Astrocyte of the spinal cord (primary cell): Measurements from ENCODE around the gene ARG2.

Source experiments
- DNase-seq: peaks from one replicate; pipeline ENCODE4 v3.0.0; 2011; ENCODE audit warnings: low read depth, low spot score
- H3K4me3 ChIP-seq: 2 replicates; pipeline ENCODE4 v1.5.1; 2011; ENCODE audit warnings: low read depth, mild to moderate bottlenecking, low read length, moderate library complexity
- CTCF ChIP-seq: IDR thresholded peaks from 2 replicates; pipeline ENCODE4 v1.5.1; 2012; ENCODE audit warnings: low read depth, mild to moderate bottlenecking, low read length, inconsistent platforms
- in situ Hi-C: cut with HindIII; loops from 2 replicates; pipeline ENCODE4 v1.10.0; 2017; ENCODE audit warnings: low sequenced_read_pairs

The ARG2 gene

GRCh38 chr14:67579040-67579439 lies 40.7 kb upstream of the ARG2 start:
- no peak overlapping the region for H3K4me3 ChIP-seq
- no peak for TF ChIP-seq CTCF
- no peak for DNase-seq
- in situ Hi-C loops: no loop called here

GRCh38 chr14:67579636-67580035 lies 40.1 kb upstream of the ARG2 start:
- in situ Hi-C loops: no loop called here
- H3K4me3 ChIP-seq: no peak overlapping the region
- no peak for TF ChIP-seq CTCF
- DNase-seq: no peak

- in situ Hi-C loops: no loop called here
- no peak for DNase-seq
- no peak for TF ChIP-seq CTCF
- H3K4me3 ChIP-seq: no peak overlapping the region
Measured at GRCh38 chr14:67580336-67581171, 39.2 kb upstream of the ARG2 start.

- DNase-seq: no peak
- TF ChIP-seq CTCF: no peak
- no peak overlapping the region for H3K4me3 ChIP-seq
- in situ Hi-C loops: no loop called here
Measured at GRCh38 chr14:67581643-67582042, 38.1 kb upstream of the ARG2 start.

- in situ Hi-C loops: no loop called here
- no peak for DNase-seq
- TF ChIP-seq CTCF: no peak
- no peak overlapping the region for H3K4me3 ChIP-seq
Measured at GRCh38 chr14:67582061-67582460, 37.7 kb upstream of the ARG2 start.

GRCh38 chr14:67583711-67584644 lies 35.7 kb upstream of the ARG2 start:
- peak; percentile 39 for DNase-seq
- in situ Hi-C loops: no loop called here
- peak; percentile 76 for TF ChIP-seq CTCF
- no peak overlapping the region for H3K4me3 ChIP-seq
